Lower lobe of right lung (tissue), 2 donors: Measurements from ENCODE around the gene DGCR2. TPM values are rescaled to one million over a fixed set of nuclear protein-coding genes. Genes with fewer than 3 reads are reported as not detected.

ENCODE experiments used
- ATAC-seq, 2 donors: fragments of 200-7000 bp; cut with Tn5 transposase; one replicate each; pipeline ENCODE4 v1.9.1; 2020 to 2022; ENCODE audit warnings: mild to moderate bottlenecking in 2 of 2, moderate library complexity in 2 of 2
- DNase-seq: peaks from one replicate; pipeline ENCODE4 v3.0.0-alpha.2; 2020
- H3K27ac ChIP-seq: fragments of 200-600 bp; one replicate; pipeline ENCODE4 v1.8.0; 2022
- H3K27me3 ChIP-seq: fragments of 200-600 bp; one replicate; pipeline ENCODE4 v1.8.0; 2022; ENCODE audit warnings: low read depth
- H3K36me3 ChIP-seq: fragments of 200-600 bp; one replicate; pipeline ENCODE4 v1.8.0; 2022; ENCODE audit warnings: mild to moderate bottlenecking
- H3K4me1 ChIP-seq: fragments of 200-600 bp; one replicate; pipeline ENCODE4 v1.8.0; 2022
- H3K4me3 ChIP-seq: fragments of 200-600 bp; one replicate; pipeline ENCODE4 v1.8.0; 2022; ENCODE audit warnings: mild to moderate bottlenecking
- H3K9me3 ChIP-seq: fragments of 200-600 bp; one replicate; pipeline ENCODE4 v1.8.0; 2022
- intact Hi-C: fragments of 100-400 bp; cut with DNase I; formaldehyde crosslinking; loops from one replicate; pipeline ENCODE4 v1.11.0; 2022
- total RNA-seq: library from RNA; stranded (reverse); fragmentation: NEBNext Ultra II Directional; extraction: Animal tissue kit (Norgen Biotek cat#: 25700); gene quantifications from one replicate; pipeline ENCODE4 v1.2.1, GENCODE V29; 2021
- TF ChIP-seq, protein P1 (sequence below): fragments of 200-600 bp; IDR thresholded peaks from one replicate; pipeline ENCODE4 v1.8.0; 2022; ENCODE audit warnings: antibody characterized with exemption, mild to moderate bottlenecking
- donor health status: DM: no; HTN: yes; CAD: no; lungs with severe emphysema.

The DGCR2 gene
- total RNA-seq, 1 donor from 2014 or later: 62.9 TPM

DNA sequence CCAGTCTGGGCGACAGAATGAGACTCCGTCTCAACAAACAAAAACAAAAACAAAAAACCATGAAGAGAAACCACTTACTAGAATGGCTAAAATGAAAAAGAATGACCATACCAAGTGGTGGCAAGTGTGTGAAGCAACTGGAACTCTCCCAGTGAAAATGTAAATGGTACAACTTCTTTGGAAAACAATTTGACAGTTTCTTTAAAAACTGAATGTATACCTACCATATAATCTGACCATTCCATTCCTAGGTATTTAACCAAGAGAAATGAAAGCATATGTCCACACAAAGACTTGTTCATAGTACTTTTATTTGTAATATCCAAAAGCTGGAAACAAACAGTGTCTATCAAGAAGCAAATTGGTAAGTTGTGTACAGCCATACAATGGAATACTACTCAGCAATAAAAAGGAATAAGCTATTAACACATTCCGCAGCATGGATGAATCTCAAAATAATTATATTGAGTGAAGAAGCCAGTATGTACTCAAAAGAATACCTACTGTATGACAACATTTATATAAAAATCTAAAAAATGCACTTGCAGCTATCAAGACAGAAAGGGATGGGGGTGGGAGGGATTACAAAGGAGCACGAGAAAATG, 27.7 kb downstream of the DGCR2 start:
- H3K36me3 ChIP-seq: peaks cover 9% of the 10 kb centered on the region
- no peak for DNase-seq
- TF ChIP-seq, protein P1, sequence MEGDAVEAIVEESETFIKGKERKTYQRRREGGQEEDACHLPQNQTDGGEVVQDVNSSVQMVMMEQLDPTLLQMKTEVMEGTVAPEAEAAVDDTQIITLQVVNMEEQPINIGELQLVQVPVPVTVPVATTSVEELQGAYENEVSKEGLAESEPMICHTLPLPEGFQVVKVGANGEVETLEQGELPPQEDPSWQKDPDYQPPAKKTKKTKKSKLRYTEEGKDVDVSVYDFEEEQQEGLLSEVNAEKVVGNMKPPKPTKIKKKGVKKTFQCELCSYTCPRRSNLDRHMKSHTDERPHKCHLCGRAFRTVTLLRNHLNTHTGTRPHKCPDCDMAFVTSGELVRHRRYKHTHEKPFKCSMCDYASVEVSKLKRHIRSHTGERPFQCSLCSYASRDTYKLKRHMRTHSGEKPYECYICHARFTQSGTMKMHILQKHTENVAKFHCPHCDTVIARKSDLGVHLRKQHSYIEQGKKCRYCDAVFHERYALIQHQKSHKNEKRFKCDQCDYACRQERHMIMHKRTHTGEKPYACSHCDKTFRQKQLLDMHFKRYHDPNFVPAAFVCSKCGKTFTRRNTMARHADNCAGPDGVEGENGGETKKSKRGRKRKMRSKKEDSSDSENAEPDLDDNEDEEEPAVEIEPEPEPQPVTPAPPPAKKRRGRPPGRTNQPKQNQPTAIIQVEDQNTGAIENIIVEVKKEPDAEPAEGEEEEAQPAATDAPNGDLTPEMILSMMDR: no peak
- H3K4me1 ChIP-seq: peaks cover 22% of the 10 kb centered on the region
- H3K4me3 ChIP-seq: no peak overlapping the region
- H3K9me3 ChIP-seq: no peaks in the 10 kb centered on the region
- ATAC-seq: no peak
- H3K27ac ChIP-seq: no peak overlapping the region
- no peaks in the 10 kb centered on the region for H3K27me3 ChIP-seq
- intact Hi-C loops: no loop called here

DNA sequence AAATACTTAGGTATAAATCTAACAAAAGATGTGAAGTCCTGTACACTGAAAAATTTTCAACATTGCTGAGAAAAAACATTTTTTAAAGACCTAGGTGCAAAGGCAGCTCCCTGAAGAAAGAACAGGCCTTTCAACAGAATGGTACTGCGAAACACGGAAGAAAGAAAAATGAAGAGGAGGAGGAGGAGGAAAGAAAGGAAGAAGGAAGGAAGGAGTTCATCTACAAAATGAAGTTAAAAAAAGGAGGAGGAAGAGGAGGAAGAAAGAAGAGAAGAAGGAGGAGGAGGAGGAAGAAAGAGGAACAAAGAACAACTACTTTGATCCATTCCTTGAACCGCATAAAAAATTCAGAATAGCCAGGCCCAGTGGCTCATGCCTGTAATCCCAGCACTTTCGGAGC, 29.5 kb downstream of the DGCR2 start:
- no peak overlapping the region for H3K27ac ChIP-seq
- ATAC-seq (no peak), DNase-seq (no peak)
- TF ChIP-seq, protein P1: no peak
- peaks cover 16% of the 10 kb centered on the region for H3K36me3 ChIP-seq
- H3K27me3 ChIP-seq: no peaks in the 10 kb centered on the region
- intact Hi-C loops: no loop called here
- H3K9me3 ChIP-seq: no peaks in the 10 kb centered on the region
- peaks cover 16% of the 10 kb centered on the region for H3K4me1 ChIP-seq
- no peak overlapping the region for H3K4me3 ChIP-seq

DNA sequence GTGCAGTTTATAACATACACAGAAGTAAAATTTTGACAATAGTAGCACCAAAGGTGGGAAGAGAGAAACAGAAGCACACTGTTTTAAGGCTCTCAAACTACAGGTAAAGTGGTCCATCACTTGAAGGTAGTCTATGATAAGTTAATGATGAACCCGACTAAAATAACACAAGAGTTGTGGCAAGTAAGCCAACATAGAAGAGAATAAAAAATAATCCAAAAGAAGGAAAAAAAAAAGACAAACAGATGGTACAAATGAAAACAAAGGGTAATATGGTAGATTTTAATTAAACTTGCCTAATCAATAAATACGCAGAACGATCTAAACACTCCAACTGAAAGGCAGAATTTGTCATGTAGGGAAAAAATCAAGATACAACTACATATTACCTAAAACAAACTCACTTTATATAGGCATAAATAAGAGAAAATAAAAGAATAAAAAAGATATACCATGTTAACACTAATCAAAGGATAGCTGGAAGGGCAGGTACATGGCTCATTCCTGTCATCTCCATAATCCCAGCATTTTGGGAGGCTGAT, 31.6 kb downstream of the DGCR2 start:
- Histone ChIP-seq H3K36me3 (peaks cover 30% of the 10 kb centered on the region), H3K4me1 (no peaks in the 10 kb centered on the region), H3K9me3 (no peaks in the 10 kb centered on the region), H3K27me3 (no peaks in the 10 kb centered on the region), H3K27ac (no peak overlapping the region), H3K4me3 (no peak overlapping the region)
- intact Hi-C loops: no loop called here
- ATAC-seq (no peak), DNase-seq (no peak)
- TF ChIP-seq, protein P1: no peak

DNA sequence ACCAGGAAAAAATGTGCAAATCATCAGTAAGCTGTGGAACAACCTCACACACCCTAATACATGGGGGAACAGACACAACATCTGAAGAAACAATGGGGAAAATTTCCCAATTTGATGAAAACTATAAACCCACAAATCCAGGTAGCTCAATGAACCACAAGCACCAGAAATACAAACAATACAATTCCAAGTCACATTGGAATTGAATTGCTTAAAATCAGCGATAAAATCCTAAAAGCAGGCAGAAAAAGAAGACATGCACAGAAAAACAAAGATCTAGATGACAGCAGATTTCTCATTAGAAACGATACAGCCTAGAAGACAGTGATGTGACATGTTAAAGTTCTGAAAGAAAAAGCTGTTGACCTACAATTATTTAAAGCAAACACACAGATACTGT, 32.0 kb downstream of the DGCR2 start:
- Histone ChIP-seq H3K27me3 (no peaks in the 10 kb centered on the region), H3K27ac (no peak overlapping the region), H3K9me3 (no peaks in the 10 kb centered on the region), H3K4me3 (no peak overlapping the region), H3K4me1 (no peaks in the 10 kb centered on the region), H3K36me3 (peaks cover 33% of the 10 kb centered on the region)
- ATAC-seq (no peak), DNase-seq (no peak)
- intact Hi-C loops: no loop called here
- TF ChIP-seq, protein P1: no peak

DNA sequence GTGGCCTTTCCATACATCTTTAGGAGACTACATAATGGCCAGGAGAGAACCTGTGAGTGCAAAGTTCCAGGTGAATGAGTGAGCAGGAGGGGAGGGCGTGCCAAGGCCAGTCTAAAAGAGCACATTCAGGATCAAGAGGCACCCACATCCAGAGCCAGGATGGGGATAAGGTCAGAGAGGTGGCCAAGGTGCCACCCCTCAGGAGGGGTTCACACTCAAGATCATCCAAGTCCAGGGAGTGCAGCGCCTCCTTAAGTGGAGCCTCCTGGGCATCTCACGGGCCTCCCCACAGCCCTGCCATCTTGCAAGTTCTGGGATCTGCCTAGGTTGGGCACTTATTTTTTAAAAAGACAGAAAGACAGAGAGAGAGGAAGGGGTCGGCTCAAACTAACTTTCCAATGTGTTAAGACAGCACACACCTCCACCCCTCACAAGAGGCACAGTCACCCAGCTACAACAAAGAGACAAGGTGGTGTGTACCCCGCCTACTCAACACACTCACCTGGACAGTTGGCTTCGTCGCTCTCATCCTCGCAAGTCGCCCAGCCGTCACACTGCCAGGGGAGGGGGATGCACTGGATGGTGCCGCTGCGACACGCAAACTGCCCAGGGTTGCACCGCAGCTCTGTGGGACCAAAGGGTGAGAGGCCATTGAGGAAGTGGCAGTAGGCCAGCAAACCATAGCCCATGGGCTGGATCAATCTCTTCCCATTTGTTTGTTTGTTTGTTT, 33.2 kb downstream of the DGCR2 start:
- intact Hi-C loops: no loop called here
- Histone ChIP-seq H3K27me3 (no peaks in the 10 kb centered on the region), H3K9me3 (no peaks in the 10 kb centered on the region), H3K4me3 (no peak overlapping the region), H3K4me1 (no peaks in the 10 kb centered on the region), H3K27ac (no peak overlapping the region), H3K36me3 (peaks cover 33% of the 10 kb centered on the region)
- no peak for ATAC-seq
- TF ChIP-seq, protein P1: no peak
- DNase-seq: no peak
